GM18870 (cell line): Measurements from ENCODE around the gene FGF14.
"Not testable (repeated sequence)": the region's sequence is repeated elsewhere in the genome, so short reads cannot be mapped to it uniquely, and the experiment has no call there.

Experiments
- ATAC-seq: cut with Tn5 transposase; IDR thresholded peaks from one replicate; pipeline ENCODE4 v1.9.1; 2021; ENCODE audit warnings: moderate library complexity; ENCODE audit not compliant: unreplicated experiment

Gene FGF14

GRCh38 chr13:102049853-102050252 lies 352.0 kb downstream of the FGF14 start:
- ATAC-seq: no peak

GRCh38 chr13:102045731-102046130 lies 356.1 kb downstream of the FGF14 start:
- no peak for ATAC-seq

GRCh38 chr13:102042746-102043145 lies 359.1 kb downstream of the FGF14 start:
- no peak for ATAC-seq

GRCh38 chr13:102041544-102041943 lies 360.3 kb downstream of the FGF14 start:
- no peak for ATAC-seq

GRCh38 chr13:102040812-102041211 lies 361.0 kb downstream of the FGF14 start:
- no peak for ATAC-seq

- no peak for ATAC-seq
These were observed 362.6 kb downstream of the FGF14 start for GRCh38 chr13:102039264-102039663.

- no peak for ATAC-seq
These were observed 363.1 kb downstream of the FGF14 start for GRCh38 chr13:102038787-102039186.

- ATAC-seq: peak; percentile 52
These were observed 365.9 kb downstream of the FGF14 start for GRCh38 chr13:102035969-102036368.

GRCh38 chr13:102033857-102034331 lies 368.0 kb downstream of the FGF14 start:
- ATAC-seq: no peak

- ATAC-seq: no peak
These were observed 368.5 kb downstream of the FGF14 start for GRCh38 chr13:102033386-102033785.

- ATAC-seq: no peak
These were observed 373.0 kb downstream of the FGF14 start for GRCh38 chr13:102028868-102029267.

- ATAC-seq: no peak
These were observed 373.6 kb downstream of the FGF14 start for GRCh38 chr13:102028206-102028605.

GRCh38 chr13:102021777-102022176 lies 380.1 kb downstream of the FGF14 start:
- no peak for ATAC-seq

- ATAC-seq: no peak
These were observed 381.1 kb downstream of the FGF14 start for GRCh38 chr13:102020611-102021216.

GRCh38 chr13:102018716-102019115 lies 383.1 kb downstream of the FGF14 start:
- no peak for ATAC-seq

GRCh38 chr13:102017248-102017647 lies 384.6 kb downstream of the FGF14 start:
- no peak for ATAC-seq

- no peak for ATAC-seq
These were observed 389.3 kb downstream of the FGF14 start for GRCh38 chr13:102012299-102013293.

GRCh38 chr13:102011455-102011854 lies 390.4 kb downstream of the FGF14 start:
- not testable (repeated sequence) for ATAC-seq

GRCh38 chr13:102003848-102004570 lies 397.8 kb downstream of the FGF14 start:
- no peak for ATAC-seq

GRCh38 chr13:102002287-102002686 lies 399.6 kb downstream of the FGF14 start:
- no peak for ATAC-seq

- no peak for ATAC-seq
These were observed 401.1 kb downstream of the FGF14 start for GRCh38 chr13:102000764-102001163.
